SK-N-SH (cell line): ENCODE results near the gene DLG2. TPM values are rescaled to one million over a fixed set of nuclear protein-coding genes. Genes with fewer than 3 reads are reported as not detected.

Source experiments
- CTCF ChIA-PET: fragments of 300-600, 350-600 bp; formaldehyde crosslinking; extraction: SDS; loops from one replicate; lab custom pipeline; 2021; lab: Yijun Ruan, JAX
- POLR2A ChIA-PET: fragments of 350-600 bp; sonication (Branson Sonifier 250); formaldehyde crosslinking; extraction: SDS; loops from one replicate; lab custom pipeline; 2020; ENCODE audit warnings: antibody characterized with exemption, inconsistent platforms; lab: Yijun Ruan, JAX
- DNase-seq: peaks from one replicate; pipeline ENCODE4 v3.0.0; 2012
- H2AFZ ChIP-seq: fragments of 200-600 bp; sonication (generic); 2 replicates; pipeline ENCODE4 v1.8.1; 2016; ENCODE audit warnings: antibody characterized with exemption, mild to moderate bottlenecking, low read depth
- H3F3A ChIP-seq: fragments of 200-600 bp; sonication (generic); replicated peaks from 2 replicates; pipeline ENCODE3; 2016; ENCODE audit warnings: antibody characterized with exemption, mild to moderate bottlenecking; ENCODE audit not compliant: insufficient read depth
- H3K27ac ChIP-seq, 2 experiments: fragments of 200-500 bp in 1 of 2; fragments of 200-600 bp in 1 of 2; sonication (Bioruptor generic) in 1 of 2; sonication (generic), shearing (Covaris generic) in 1 of 2; 2 replicates each; pipeline versions ENCODE4 v1.5.1 to v1.6.1; 2014 to 2016; ENCODE audit warnings: low read depth in 2 of 2, inconsistent platforms in 1 of 2, low read length in 1 of 2, mild to moderate bottlenecking in 1 of 2, mixed read lengths in 1 of 2
- H3K27me3 ChIP-seq: fragments of 200-600 bp; sonication (generic), shearing (Covaris generic); 2 replicates; pipeline ENCODE4 v1.6.1; 2016; ENCODE audit warnings: mixed run types; ENCODE audit not compliant: insufficient read depth
- H3K36me3 ChIP-seq, 2 experiments: fragments of 200-500 bp in 1 of 2; fragments of 200-600 bp in 1 of 2; sonication (Bioruptor generic) in 1 of 2; sonication (generic) in 1 of 2; replicated peaks in 1 of 2; 2 replicates each; pipeline versions ENCODE3 to v1.5.1; 2014 to 2016; ENCODE audit warnings: low read length in 1 of 2, mild to moderate bottlenecking in 1 of 2; ENCODE audit not compliant: insufficient read depth in 2 of 2, control insufficient read depth in 1 of 2
- H3K4me1 ChIP-seq, 2 experiments: fragments of 200-500 bp in 1 of 2; fragments of 200-600 bp in 1 of 2; sonication (Bioruptor generic) in 1 of 2; sonication (generic), shearing (Covaris generic) in 1 of 2; 2 replicates each; pipeline versions ENCODE4 v1.5.1 to v1.6.1; 2014 to 2016; ENCODE audit warnings: low read depth in 1 of 2, low read length in 1 of 2, mixed run types in 1 of 2; ENCODE audit not compliant: insufficient read depth in 2 of 2, control insufficient read depth in 1 of 2
- H3K4me2 ChIP-seq: fragments of 200-600 bp; sonication (generic), shearing (Covaris generic); 2 replicates; pipeline ENCODE4 v1.6.1; 2017; ENCODE audit warnings: mixed run types
- H3K4me3 ChIP-seq, 2 experiments: fragments of 200-500 bp in 1 of 2; fragments of 200-600 bp in 1 of 2; sonication (Bioruptor generic) in 1 of 2; sonication (generic), shearing (Covaris generic) in 1 of 2; 2 replicates each; pipeline versions ENCODE4 v1.5.1 to v1.8.1; 2014 to 2016; ENCODE audit warnings: low read depth in 2 of 2, inconsistent platforms in 1 of 2, low read length in 1 of 2, mild to moderate bottlenecking in 1 of 2, mixed read lengths in 1 of 2, moderate library complexity in 1 of 2
- H3K79me2 ChIP-seq: fragments of 200-600 bp; sonication (generic); 2 replicates; pipeline ENCODE4 v1.8.1; 2017; ENCODE audit warnings: mild to moderate bottlenecking; ENCODE audit not compliant: insufficient read depth
- H3K9ac ChIP-seq: fragments of 200-600 bp; sonication (generic); 2 replicates; pipeline ENCODE4 v1.6.1; 2017; ENCODE audit warnings: mixed run types
- H3K9me2 ChIP-seq: fragments of 200-600 bp; sonication (generic); 2 replicates; pipeline ENCODE4 v1.6.1; 2017; ENCODE audit warnings: mixed run types
- H3K9me3 ChIP-seq: fragments of 200-600 bp; sonication (generic); 2 replicates; pipeline ENCODE4 v1.6.1; 2017; ENCODE audit warnings: mixed run types, mild to moderate bottlenecking, moderate library complexity
- H4K20me1 ChIP-seq: fragments of 200-600 bp; sonication (generic); 2 replicates; pipeline ENCODE4 v1.6.1; 2017; ENCODE audit warnings: mild to moderate bottlenecking, mixed run types; ENCODE audit not compliant: insufficient read depth
- EP300 ChIP-seq, 2 experiments: IDR thresholded peaks; 2 replicates each; pipeline versions ENCODE4 v1.4.0 to v1.6.1; 2012; ENCODE audit warnings: borderline replicate concordance in 1 of 2, low read depth in 1 of 2, low read length in 1 of 2
- FOSL2 ChIP-seq: IDR thresholded peaks from 2 replicates; pipeline ENCODE4 v1.4.0; 2012; ENCODE audit warnings: low read depth, mild to moderate bottlenecking, moderate library complexity, borderline replicate concordance
- FOXJ3 ChIP-seq: sonication (generic); formaldehyde crosslinking; IDR thresholded peaks from 2 replicates; pipeline ENCODE4 v1.5.1; 2020; ENCODE audit warnings: mild to moderate bottlenecking, missing genetic modification reagents
- FOXM1 ChIP-seq: IDR thresholded peaks from 2 replicates; pipeline ENCODE4 v1.4.0; 2012; ENCODE audit warnings: low read depth, mild to moderate bottlenecking
- GABPA ChIP-seq: IDR thresholded peaks from 2 replicates; pipeline ENCODE4 v1.4.0; 2012; ENCODE audit warnings: low read depth, mild to moderate bottlenecking
- IRF3 ChIP-seq: fragments of 150-350 bp; IDR thresholded peaks from 2 replicates; pipeline ENCODE4 v1.6.1; 2016; ENCODE audit warnings: mild to moderate bottlenecking, low read depth, low read length
- MEF2A ChIP-seq: IDR thresholded peaks from 2 replicates; pipeline ENCODE4 v1.4.0; 2012; ENCODE audit warnings: low read depth, borderline replicate concordance
- MXI1 ChIP-seq: IDR thresholded peaks from 2 replicates; pipeline ENCODE4 v1.6.1; 2012; ENCODE audit warnings: mild to moderate bottlenecking, low read depth, low read length, improper control_type of control experiment
- NRF1 ChIP-seq: IDR thresholded peaks from 2 replicates; pipeline ENCODE4 v1.6.1; 2012; ENCODE audit warnings: low read depth, mild to moderate bottlenecking, low read length
- POLR2AphosphoS5 ChIP-seq: IDR thresholded peaks from 2 replicates; pipeline ENCODE4 v1.6.1; 2012; ENCODE audit warnings: low read depth, low read length
- RAD21 ChIP-seq: IDR thresholded peaks from 2 replicates; pipeline ENCODE4 v1.6.1; 2012; ENCODE audit warnings: mild to moderate bottlenecking, low read length
- SIN3A ChIP-seq: IDR thresholded peaks from 2 replicates; pipeline ENCODE4 v1.6.1; 2012; ENCODE audit warnings: low read depth, mild to moderate bottlenecking, low read length, moderate library complexity, borderline replicate concordance
- TCF12 ChIP-seq: IDR thresholded peaks from 2 replicates; pipeline ENCODE4 v1.4.0; 2012
- YY1 ChIP-seq: IDR thresholded peaks from 2 replicates; pipeline ENCODE4 v1.4.0; 2012; ENCODE audit warnings: low read depth, mild to moderate bottlenecking
- WGBS: methylation state at CpG from one replicate; pipeline ENCODE4 v1.1.6; 2017; ENCODE audit warnings: low lambda C conversion rate; 5-methylcytosine and 5-hydroxymethylcytosine counted together
- polyA plus RNA-seq, 3 experiments: library from polyadenylated mRNA; depleted of rRNA; stranded (reverse); fragments of >200 nt; gene quantifications; 2 replicates each; pipeline ENCODE4 v1.2.3, GENCODE V29; 2012

DLG2 gene
- polyA plus RNA-seq, 1 of the 3 experiments (the other 2 are of a cell fraction): 0.21 TPM

- H3K4me3 ChIP-seq: no peak overlapping the region
- H3K27me3 ChIP-seq: no peaks in the 10 kb centered on the region
- H3K79me2 ChIP-seq: no peaks in the 10 kb centered on the region
- no peaks in the 10 kb centered on the region for H3K9me3 ChIP-seq
- H3K9ac ChIP-seq: no peak overlapping the region
- no peak overlapping the region for H2AFZ ChIP-seq
- no peak overlapping the region for H3K4me2 ChIP-seq
- CTCF ChIA-PET: no interaction called here
- DNase-seq: no peak
- WGBS: 73% methylated on average over 5 of the region's 5 CpGs
- no peak overlapping the region for H3K27ac ChIP-seq
- no peaks in the 10 kb centered on the region for H3K9me2 ChIP-seq
- H3K4me1 ChIP-seq: peaks cover 0 to 3% of the 10 kb centered on the region in 2 experiments; a peak in 1 of 4 replicates
- no peaks in the 10 kb centered on the region for H4K20me1 ChIP-seq
- TF ChIP-seq IRF3 (no peak), YY1 (no peak), POLR2AphosphoS5 (no peak), FOSL2 (no peak)
- POLR2A ChIA-PET: no interaction called here
- no peaks in the 10 kb centered on the region for H3F3A ChIP-seq
- no peaks in the 10 kb centered on the region for H3K36me3 ChIP-seq
Observed at GRCh38 chr11:84255483-84255882, 1371.7 kb downstream of the DLG2 start.

GRCh38 chr11:84250834-84251613 lies 1376.1 kb downstream of the DLG2 start:
- Histone ChIP-seq H3F3A (no peaks in the 10 kb centered on the region), H3K27me3 (no peaks in the 10 kb centered on the region)
- no peak for DNase-seq
- no peak for TF ChIP-seq RAD21
- TF ChIP-seq IRF3: no peak
- TF ChIP-seq TCF12: no peak
- TF ChIP-seq FOXJ3 (CRISPR knock-in tag): no peak
- TF ChIP-seq GABPA: no peak
- no peak for TF ChIP-seq EP300 (IDR thresholded peaks at IDR 0.05; ENCODE audit: borderline replicate concordance in 1 of 2, low read depth in 1 of 2, low read length in 1 of 2)
- no peak for TF ChIP-seq SIN3A
- TF ChIP-seq FOXM1: no peak
- TF ChIP-seq NRF1: no peak
- no peak for TF ChIP-seq MEF2A
- TF ChIP-seq MXI1: no peak
- TF ChIP-seq, all 33 proteins: peak for 0
- CTCF ChIA-PET: no interaction called here
- Histone ChIP-seq H3K36me3 (no peaks in the 10 kb centered on the region), H4K20me1 (no peaks in the 10 kb centered on the region), H3K4me1 (no peaks in the 10 kb centered on the region; a peak in 1 of 4 replicates), H3K4me2 (no peak overlapping the region), H3K9ac (no peak overlapping the region), H3K4me3 (no peak overlapping the region), H3K27ac (no peak overlapping the region), H3K79me2 (no peaks in the 10 kb centered on the region), H2AFZ (no peak overlapping the region), H3K9me2 (no peaks in the 10 kb centered on the region), H3K9me3 (no peaks in the 10 kb centered on the region)
- 62% methylated on average over 2 of the region's 2 CpGs for WGBS
- POLR2A ChIA-PET: no interaction called here
